Measurements from ENCODE around the gene MYO15A.
A peak's percentile ranks its signal among the peaks of the same experiment; 100 is the strongest.

MYO15A gene

DNA sequence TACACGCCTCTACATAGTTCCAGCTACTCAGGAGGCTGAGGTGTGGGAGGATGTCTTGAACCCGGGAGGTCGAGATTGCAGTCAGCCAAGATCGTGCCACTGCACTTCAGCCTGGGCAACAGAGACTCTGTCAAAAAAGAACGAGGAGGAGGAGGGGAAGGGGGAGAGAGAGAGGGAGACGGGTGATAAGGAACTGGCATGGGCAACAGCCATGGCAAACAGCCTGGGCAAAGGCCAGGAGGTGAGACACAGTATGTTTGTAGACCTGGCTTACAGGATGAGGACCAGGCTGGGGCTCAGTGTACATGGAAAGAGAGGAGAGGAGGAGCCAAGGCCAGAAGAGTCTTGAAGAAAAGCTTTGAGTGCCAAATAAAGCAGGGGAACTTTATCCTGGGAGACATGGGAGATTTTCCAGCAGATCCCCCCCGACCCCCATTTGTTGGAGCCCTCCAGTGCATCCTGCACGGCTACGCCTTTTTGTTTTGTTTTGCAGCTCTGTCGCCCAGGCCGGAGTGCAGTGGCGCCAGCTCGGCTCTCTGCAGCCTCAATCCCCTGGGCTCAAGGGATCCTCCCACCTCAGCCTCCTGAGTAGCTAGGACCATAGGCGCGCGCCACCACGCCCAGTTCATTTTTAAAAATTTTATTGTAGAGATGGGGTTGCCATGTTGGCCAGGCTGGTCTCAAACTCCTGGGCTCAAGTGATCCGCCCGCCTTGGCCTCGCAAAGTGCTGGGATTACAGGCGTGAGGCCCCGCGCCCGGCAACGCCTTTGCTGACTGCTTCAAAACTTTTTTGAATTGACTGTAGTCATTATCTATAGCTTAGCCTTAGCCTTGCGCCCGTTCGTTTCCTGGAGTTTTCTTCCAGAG lies 73.8 kb downstream of the MYO15A start:
- Histone ChIP-seq H2BK15ac (ENCODE audit: low read depth, poor library complexity, severe bottlenecking) (peak overlapping the region; percentile 93), H2BK5ac (ENCODE audit: low read depth, low read length, poor library complexity, severe bottlenecking) (peak overlapping the region; percentile 98)
- 41% methylated on average over 28 of the region's 28 CpGs for WGBS

GRCh38 chr17:18182978-18183333 lies 74.4 kb downstream of the MYO15A start:
- H4K91ac ChIP-seq (ENCODE audit: low read length) = peak overlapping the region; percentile 93

More for the DNA sequence above, 73.8 kb downstream of the MYO15A start:
- peaks cover 2% of the 10 kb centered on the region for H3K79me1 ChIP-seq (replicated peaks; ENCODE audit: low read length, poor library complexity, severe bottlenecking)
- H3K9me3 ChIP-seq (ENCODE audit: control insufficient read depth, low read length) = no peaks in the 10 kb centered on the region
- peak overlapping the region; percentile 29 for H2AK5ac ChIP-seq (ENCODE audit: low read length, severe bottlenecking)
- DNase-seq = no peak
- no peaks in the 10 kb centered on the region for H3K27me3 ChIP-seq (ENCODE audit: control insufficient read depth in 1 of 2, insufficient read depth in 1 of 2, low read length in 2 of 2)
- H3K36me3 ChIP-seq (ENCODE audit: control insufficient read depth in 1 of 2, insufficient read depth in 2 of 2, low read depth in 1 of 2, low read length in 2 of 2) = peaks cover 4 to 9% of the 10 kb centered on the region in 2 experiments
- H3K4me3 ChIP-seq (ENCODE audit: insufficient read depth in 1 of 2, low read depth in 1 of 2, low read length in 2 of 2) = peak overlapping the region; percentile 63 to 89
- peak overlapping the region; percentile 69 to 84 for H3K4ac ChIP-seq (ENCODE audit: low read depth in 1 of 2, low read length in 2 of 2)
- H2BK12ac ChIP-seq (ENCODE audit: low read length in 2 of 2) = peak overlapping the region in 1 of 2 experiments; percentile 29
- H3K9ac ChIP-seq (ENCODE audit: low read length) = peak overlapping the region; percentile 96
- H2BK120ac ChIP-seq (ENCODE audit: low read depth, low read length) = peak overlapping the region; percentile 96
- peak overlapping the region; percentile 93 for H4K91ac ChIP-seq (ENCODE audit: low read length)
- peak overlapping the region in 1 of 2 experiments; percentile 32 for H3K23ac ChIP-seq (ENCODE audit: low read length in 2 of 2)
- H3K27ac ChIP-seq (ENCODE audit: low read length, poor library complexity, severe bottlenecking) = peak overlapping the region; percentile 99
- peak overlapping the region; percentile 47 for H4K8ac ChIP-seq (ENCODE audit: low read length)
- no peak overlapping the region for H3K14ac ChIP-seq (ENCODE audit: low read length in 2 of 2)
- H3K18ac ChIP-seq (ENCODE audit: low read depth in 1 of 2, low read length in 2 of 2) = peak overlapping the region; percentile 77 to 93
- H2AFZ ChIP-seq (ENCODE audit: low read depth, low read length) = peak overlapping the region; percentile 53
- peaks cover 22% of the 10 kb centered on the region for H3K4me1 ChIP-seq (ENCODE audit: control insufficient read depth, insufficient read depth, low read depth, low read length)
- peak overlapping the region; percentile 70 for H3K4me2 ChIP-seq (ENCODE audit: low read length, poor library complexity, severe bottlenecking)

DNA sequence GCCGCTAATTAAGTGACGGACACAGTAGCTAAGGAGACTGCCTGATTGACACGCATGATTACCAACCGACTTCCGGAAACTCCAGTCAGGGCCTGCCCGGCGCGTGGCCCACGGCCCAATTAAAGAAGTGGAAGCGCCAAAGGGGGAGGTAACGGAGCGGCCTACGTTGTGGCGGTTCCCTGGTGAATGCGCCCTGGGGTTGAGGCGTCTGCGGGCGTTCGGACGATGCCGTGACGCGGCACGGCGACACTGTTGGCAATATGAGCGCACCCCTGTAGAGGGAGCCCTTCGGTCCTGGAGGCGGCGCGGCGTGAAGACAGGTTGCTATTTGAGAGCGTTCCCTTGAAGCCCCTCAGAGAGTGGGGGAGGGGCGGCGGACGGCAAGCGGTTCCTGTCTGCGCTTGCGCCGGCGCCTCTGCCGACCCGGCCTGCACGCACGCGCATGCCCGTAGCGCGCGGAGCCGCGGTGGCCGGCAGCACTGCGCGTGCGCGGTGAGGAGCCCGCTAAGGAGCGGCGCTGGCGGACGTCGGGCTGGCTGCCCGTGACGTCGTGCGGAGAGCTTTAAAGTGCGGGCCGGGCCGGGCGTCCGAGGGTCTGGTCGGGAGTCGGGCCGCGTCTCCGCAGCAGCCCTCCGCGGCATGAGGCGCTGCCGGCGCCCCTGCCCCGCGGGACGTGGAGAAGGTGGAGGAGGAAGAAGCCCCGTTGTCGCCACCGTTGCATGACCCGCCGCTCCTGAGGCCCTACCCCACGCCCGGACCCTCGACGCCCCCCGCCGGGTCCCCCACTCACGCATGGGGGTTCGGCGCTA lies 75.0 kb downstream of the MYO15A start, which contains the start of gene ALKBH5:
Gene ALKBH5 (plus strand): TSS at position 495 of the 809 bp plus-strand sequence. CDS start 416 bp downstream, outside the sequence.
- WGBS = 1% methylated on average over 52 of the region's 98 CpGs

More at GRCh38 chr17:18182978-18183333, 74.4 kb downstream of the MYO15A start:
- H3K14ac ChIP-seq (ENCODE audit: low read length in 2 of 2) = no peak overlapping the region
- under 1% methylated on average over 33 of the region's 33 CpGs for WGBS
- H2BK15ac ChIP-seq (ENCODE audit: low read depth, poor library complexity, severe bottlenecking) = peak overlapping the region; percentile 80
- peak overlapping the region; percentile 96 for H3K9ac ChIP-seq (ENCODE audit: low read length)
- peaks cover 2% of the 10 kb centered on the region for H3K79me1 ChIP-seq (replicated peaks; ENCODE audit: low read length, poor library complexity, severe bottlenecking)
- no peaks in the 10 kb centered on the region for H3K9me3 ChIP-seq (ENCODE audit: control insufficient read depth, low read length)
- peak overlapping the region; percentile 77 to 93 for H3K18ac ChIP-seq (ENCODE audit: low read depth in 1 of 2, low read length in 2 of 2)
- H3K4me1 ChIP-seq (ENCODE audit: control insufficient read depth, insufficient read depth, low read depth, low read length) = peaks cover 26% of the 10 kb centered on the region
- DNase-seq = peak; percentile 92
- no peaks in the 10 kb centered on the region for H3K27me3 ChIP-seq (ENCODE audit: control insufficient read depth in 1 of 2, insufficient read depth in 1 of 2, low read length in 2 of 2)
- peak overlapping the region; percentile 53 for H2AFZ ChIP-seq (ENCODE audit: low read depth, low read length)
- H3K23ac ChIP-seq (ENCODE audit: low read length in 2 of 2) = no peak overlapping the region
- H2BK120ac ChIP-seq (ENCODE audit: low read depth, low read length) = peak overlapping the region; percentile 96
- peaks cover 4 to 13% of the 10 kb centered on the region in 2 experiments for H3K36me3 ChIP-seq (ENCODE audit: control insufficient read depth in 1 of 2, insufficient read depth in 2 of 2, low read depth in 1 of 2, low read length in 2 of 2)
- peak overlapping the region; percentile 47 for H4K8ac ChIP-seq (ENCODE audit: low read length)
- H3K4me3 ChIP-seq (ENCODE audit: insufficient read depth in 1 of 2, low read depth in 1 of 2, low read length in 2 of 2) = peak overlapping the region; percentile 63 to 89
- no peak overlapping the region for H2BK12ac ChIP-seq (ENCODE audit: low read length in 2 of 2)
- H3K27ac ChIP-seq (ENCODE audit: low read length, poor library complexity, severe bottlenecking) = peak overlapping the region; percentile 99
- H2BK5ac ChIP-seq (ENCODE audit: low read depth, low read length, poor library complexity, severe bottlenecking) = peak overlapping the region; percentile 98
- no peak overlapping the region for H2AK5ac ChIP-seq (ENCODE audit: low read length, severe bottlenecking)
- peak overlapping the region; percentile 84 to 90 for H3K4ac ChIP-seq (ENCODE audit: low read depth in 1 of 2, low read length in 2 of 2)
- peak overlapping the region; percentile 70 for H3K4me2 ChIP-seq (ENCODE audit: low read length, poor library complexity, severe bottlenecking)

More for the DNA sequence above, 75.0 kb downstream of the MYO15A start, which contains the start of gene ALKBH5:
- Histone ChIP-seq H3K9ac (ENCODE audit: low read length) (peak within 1 kb of the TSS; percentile 96), H3K9me3 (ENCODE audit: control insufficient read depth, low read length) (no peaks in the 10 kb centered on the region), H2BK12ac (ENCODE audit: low read length in 2 of 2) (peak within 1 kb of the TSS; percentile 49 to 92), H3K27me3 (ENCODE audit: control insufficient read depth in 1 of 2, insufficient read depth in 1 of 2, low read length in 2 of 2) (no peaks in the 10 kb centered on the region), H3K4me3 (ENCODE audit: insufficient read depth in 1 of 2, low read depth in 1 of 2, low read length in 2 of 2) (peak within 1 kb of the TSS; percentile 89 to 90), H3K79me1 (replicated peaks; ENCODE audit: low read length, poor library complexity, severe bottlenecking) (peaks cover 2% of the 10 kb centered on the region), H3K36me3 (ENCODE audit: control insufficient read depth in 1 of 2, insufficient read depth in 2 of 2, low read depth in 1 of 2, low read length in 2 of 2) (peaks cover 9 to 13% of the 10 kb centered on the region in 2 experiments), H4K91ac (ENCODE audit: low read length) (peak within 1 kb of the TSS; percentile 98), H2BK120ac (ENCODE audit: low read depth, low read length) (peak within 1 kb of the TSS; percentile 96), H3K4me1 (ENCODE audit: control insufficient read depth, insufficient read depth, low read depth, low read length) (peaks cover 31% of the 10 kb centered on the region), H3K14ac (ENCODE audit: low read length in 2 of 2) (peak within 1 kb of the TSS in 1 of 2 experiments; percentile 88), H4K8ac (ENCODE audit: low read length) (peak within 1 kb of the TSS; percentile 96), H3K23ac (ENCODE audit: low read length in 2 of 2) (peak within 1 kb of the TSS in 1 of 2 experiments; percentile 95), H2BK5ac (ENCODE audit: low read depth, low read length, poor library complexity, severe bottlenecking) (peak within 1 kb of the TSS; percentile 98), H2BK15ac (ENCODE audit: low read depth, poor library complexity, severe bottlenecking) (peak within 1 kb of the TSS; percentile 95), H3K18ac (ENCODE audit: low read depth in 1 of 2, low read length in 2 of 2) (peak within 1 kb of the TSS; percentile 93 to 100), H2AFZ (ENCODE audit: low read depth, low read length) (peak within 1 kb of the TSS; percentile 87), H2AK5ac (ENCODE audit: low read length, severe bottlenecking) (no peak within 1 kb of the TSS), H3K4ac (ENCODE audit: low read depth in 1 of 2, low read length in 2 of 2) (peak within 1 kb of the TSS; percentile 84 to 97), H3K27ac (ENCODE audit: low read length, poor library complexity, severe bottlenecking) (peak within 1 kb of the TSS; percentile 99), H3K4me2 (ENCODE audit: low read length, poor library complexity, severe bottlenecking) (peak within 1 kb of the TSS; percentile 95)
- peak; percentile 100 for DNase-seq

Measured in mesenchymal stem cell (in vitro differentiated cells and primary cell).